DOHH2 (cell line): ENCODE data around the gene PRRC2B.
A peak's percentile ranks its signal among the peaks of the same experiment; 100 is the strongest.

ENCODE experiments used
- H3F3A ChIP-seq: fragments of 200-600 bp; sonication (generic), shearing (Covaris generic); 2 replicates; pipeline ENCODE4 v1.6.0; 2016; ENCODE audit warnings: antibody characterized with exemption, mild to moderate bottlenecking; ENCODE audit not compliant: control insufficient read depth, insufficient read depth
- H3K27ac ChIP-seq: fragments of 200-600 bp; sonication (generic); 2 replicates; pipeline ENCODE4 v1.5.1; 2014; ENCODE audit warnings: low read depth, mild to moderate bottlenecking, low read length, moderate library complexity
- H3K27me3 ChIP-seq: fragments of 200-600 bp; sonication (generic); 2 replicates; pipeline ENCODE4 v1.6.1; 2014; ENCODE audit warnings: mild to moderate bottlenecking, low read length, mixed read lengths; ENCODE audit not compliant: control insufficient read depth
- H3K36me3 ChIP-seq: fragments of 200-600 bp; sonication (generic); 2 replicates; pipeline ENCODE4 v1.6.1; 2014; ENCODE audit warnings: mild to moderate bottlenecking, low read length, moderate library complexity, mixed read lengths; ENCODE audit not compliant: control insufficient read depth
- H3K4me1 ChIP-seq: fragments of 200-600 bp; sonication (generic); 2 replicates; pipeline ENCODE4 v1.6.1; 2014; ENCODE audit warnings: mild to moderate bottlenecking, low read length, mixed read lengths; ENCODE audit not compliant: control insufficient read depth
- H3K4me2 ChIP-seq: fragments of 200-600 bp; sonication (generic); 2 replicates; pipeline ENCODE4 v1.6.0; 2014; ENCODE audit warnings: mild to moderate bottlenecking, low read length, moderate library complexity
- H3K4me3 ChIP-seq: fragments of 200-600 bp; sonication (generic); 2 replicates; pipeline ENCODE4 v1.5.1; 2014; ENCODE audit warnings: mild to moderate bottlenecking, low read length, mixed read lengths
- H3K79me2 ChIP-seq: fragments of 200-600 bp; sonication (generic); 2 replicates; pipeline ENCODE4 v1.6.1; 2014; ENCODE audit warnings: mild to moderate bottlenecking, low read length, mixed read lengths; ENCODE audit not compliant: control insufficient read depth
- H3K9me2 ChIP-seq: fragments of 200-600 bp; sonication (generic); replicated peaks from 2 replicates; pipeline ENCODE4 v1.6.1; 2014; ENCODE audit warnings: mild to moderate bottlenecking, low read length, mixed read lengths; ENCODE audit not compliant: control insufficient read depth
- H3K9me3 ChIP-seq: fragments of 200-600 bp; sonication (generic); 2 replicates; pipeline ENCODE4 v1.6.1; 2014; ENCODE audit warnings: antibody characterized with exemption, low read length, mixed read lengths; ENCODE audit not compliant: control insufficient read depth, insufficient read depth
- H4K20me1 ChIP-seq: fragments of 200-600 bp; sonication (generic); 2 replicates; pipeline ENCODE4 v1.6.0; 2014; ENCODE audit warnings: low read depth, mild to moderate bottlenecking, antibody characterized with exemption, low read length, moderate library complexity; ENCODE audit not compliant: control insufficient read depth, insufficient read depth
- EZH2phosphoT487 ChIP-seq: fragments of 200-600 bp; sonication (generic); IDR thresholded peaks from 2 replicates; pipeline ENCODE4 v1.6.1; 2017; ENCODE audit warnings: borderline replicate concordance, mild to moderate bottlenecking, antibody characterized with exemption, low read length, moderate library complexity, mixed read lengths
- TF ChIP-seq, protein P1 (sequence below): fragments of 200-600 bp; sonication (generic); IDR thresholded peaks from one replicate; pipeline ENCODE4 v1.5.1; 2014; ENCODE audit warnings: antibody characterized with exemption, mild to moderate bottlenecking, low read depth, low read length; ENCODE audit not compliant: poor library complexity, severe bottlenecking

The PRRC2B gene

GRCh38 chr9:131530920-131531832 is 137.3 kb downstream of the PRRC2B start, which contains the start of gene UCK1:
Gene UCK1 (minus strand): TSS chr9:131531263. CDS start chr9:131531174, 89 bp downstream.
- Histone ChIP-seq H3K36me3 (peaks cover 38% of the 10 kb centered on the region), H3K9me3 (no peaks in the 10 kb centered on the region), H3K9me2 (no peaks in the 10 kb centered on the region), H3K4me3 (peak within 1 kb of the TSS; percentile 93), H3K4me2 (peak within 1 kb of the TSS; percentile 99), H3K27ac (peak within 1 kb of the TSS; percentile 40), H4K20me1 (no peaks in the 10 kb centered on the region), H3F3A (no peaks in the 10 kb centered on the region), H3K27me3 (no peaks in the 10 kb centered on the region), H3K4me1 (peaks cover 23% of the 10 kb centered on the region), H3K79me2 (peaks cover 16% of the 10 kb centered on the region)
- TF ChIP-seq, protein P1, sequence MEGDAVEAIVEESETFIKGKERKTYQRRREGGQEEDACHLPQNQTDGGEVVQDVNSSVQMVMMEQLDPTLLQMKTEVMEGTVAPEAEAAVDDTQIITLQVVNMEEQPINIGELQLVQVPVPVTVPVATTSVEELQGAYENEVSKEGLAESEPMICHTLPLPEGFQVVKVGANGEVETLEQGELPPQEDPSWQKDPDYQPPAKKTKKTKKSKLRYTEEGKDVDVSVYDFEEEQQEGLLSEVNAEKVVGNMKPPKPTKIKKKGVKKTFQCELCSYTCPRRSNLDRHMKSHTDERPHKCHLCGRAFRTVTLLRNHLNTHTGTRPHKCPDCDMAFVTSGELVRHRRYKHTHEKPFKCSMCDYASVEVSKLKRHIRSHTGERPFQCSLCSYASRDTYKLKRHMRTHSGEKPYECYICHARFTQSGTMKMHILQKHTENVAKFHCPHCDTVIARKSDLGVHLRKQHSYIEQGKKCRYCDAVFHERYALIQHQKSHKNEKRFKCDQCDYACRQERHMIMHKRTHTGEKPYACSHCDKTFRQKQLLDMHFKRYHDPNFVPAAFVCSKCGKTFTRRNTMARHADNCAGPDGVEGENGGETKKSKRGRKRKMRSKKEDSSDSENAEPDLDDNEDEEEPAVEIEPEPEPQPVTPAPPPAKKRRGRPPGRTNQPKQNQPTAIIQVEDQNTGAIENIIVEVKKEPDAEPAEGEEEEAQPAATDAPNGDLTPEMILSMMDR, result no peak
- no peak for TF ChIP-seq EZH2phosphoT487

GRCh38 chr9:131534721-131535237 is 140.9 kb downstream of the PRRC2B start:
- Histone ChIP-seq H3K9me3 (no peaks in the 10 kb centered on the region), H4K20me1 (no peaks in the 10 kb centered on the region), H3K27ac (no peak overlapping the region), H3K4me2 (peak overlapping the region; percentile 31; the same call in 1 of the 2 replicates), H3K9me2 (no peaks in the 10 kb centered on the region), H3K4me3 (no peak overlapping the region), H3K79me2 (peaks cover 12% of the 10 kb centered on the region), H3K27me3 (no peaks in the 10 kb centered on the region), H3F3A (no peaks in the 10 kb centered on the region), H3K36me3 (peaks cover 7% of the 10 kb centered on the region), H3K4me1 (peaks cover 30% of the 10 kb centered on the region)
- TF ChIP-seq, protein P1, result no peak
- TF ChIP-seq EZH2phosphoT487, result no peak

- Histone ChIP-seq H4K20me1 (no peaks in the 10 kb centered on the region), H3F3A (no peaks in the 10 kb centered on the region), H3K4me1 (peaks cover 19% of the 10 kb centered on the region), H3K4me2 (no peak overlapping the region), H3K27ac (no peak overlapping the region), H3K9me3 (no peaks in the 10 kb centered on the region), H3K9me2 (no peaks in the 10 kb centered on the region), H3K27me3 (no peaks in the 10 kb centered on the region), H3K36me3 (no peaks in the 10 kb centered on the region), H3K79me2 (no peaks in the 10 kb centered on the region), H3K4me3 (no peak overlapping the region)
- no peak for TF ChIP-seq EZH2phosphoT487
- TF ChIP-seq, protein P1, result no peak
These were observed 144.1 kb downstream of the PRRC2B start for GRCh38 chr9:131537946-131538345.
